Measurements from ENCODE around the gene NEK10.

The NEK10 gene

GRCh38 chr3:27105904-27106303 is 263.3 kb downstream of the NEK10 start:
- DNase-seq (ENCODE audit: low read depth in 2 of 2), result no peak
- TF ChIP-seq, protein P1, sequence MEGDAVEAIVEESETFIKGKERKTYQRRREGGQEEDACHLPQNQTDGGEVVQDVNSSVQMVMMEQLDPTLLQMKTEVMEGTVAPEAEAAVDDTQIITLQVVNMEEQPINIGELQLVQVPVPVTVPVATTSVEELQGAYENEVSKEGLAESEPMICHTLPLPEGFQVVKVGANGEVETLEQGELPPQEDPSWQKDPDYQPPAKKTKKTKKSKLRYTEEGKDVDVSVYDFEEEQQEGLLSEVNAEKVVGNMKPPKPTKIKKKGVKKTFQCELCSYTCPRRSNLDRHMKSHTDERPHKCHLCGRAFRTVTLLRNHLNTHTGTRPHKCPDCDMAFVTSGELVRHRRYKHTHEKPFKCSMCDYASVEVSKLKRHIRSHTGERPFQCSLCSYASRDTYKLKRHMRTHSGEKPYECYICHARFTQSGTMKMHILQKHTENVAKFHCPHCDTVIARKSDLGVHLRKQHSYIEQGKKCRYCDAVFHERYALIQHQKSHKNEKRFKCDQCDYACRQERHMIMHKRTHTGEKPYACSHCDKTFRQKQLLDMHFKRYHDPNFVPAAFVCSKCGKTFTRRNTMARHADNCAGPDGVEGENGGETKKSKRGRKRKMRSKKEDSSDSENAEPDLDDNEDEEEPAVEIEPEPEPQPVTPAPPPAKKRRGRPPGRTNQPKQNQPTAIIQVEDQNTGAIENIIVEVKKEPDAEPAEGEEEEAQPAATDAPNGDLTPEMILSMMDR (IDR thresholded peaks at IDR 0.05; ENCODE audit: low read depth, low read length), result no peak
- no peak overlapping the region for H3K4me3 ChIP-seq (replicated peaks in 1 of 2; ENCODE audit: low read depth in 2 of 2, low read length in 2 of 2)

DNA sequence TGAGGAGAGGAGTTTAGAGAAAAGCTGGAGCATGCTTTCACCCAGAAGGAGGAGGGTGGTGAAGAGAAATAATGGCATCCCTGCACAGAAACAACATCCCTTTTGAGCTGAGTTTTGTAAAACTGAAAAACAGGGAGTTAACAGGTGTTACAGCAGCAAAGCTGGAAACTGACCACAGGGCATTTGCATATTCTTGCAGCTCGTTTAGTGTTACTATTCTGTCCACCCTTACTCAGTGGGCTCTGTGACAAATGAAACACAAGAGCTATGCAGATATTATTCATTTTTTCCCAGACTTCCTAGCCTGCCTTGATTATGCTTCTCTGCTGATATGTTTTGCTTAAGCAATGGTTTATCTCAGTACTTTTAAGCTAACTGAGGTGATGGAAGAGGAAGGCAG is 272.0 kb downstream of the NEK10 start:
- TF ChIP-seq, protein P1 (IDR thresholded peaks at IDR 0.05; ENCODE audit: low read depth, low read length), result no peak
- no peak for DNase-seq (ENCODE audit: low read depth in 2 of 2)
- H3K4me3 ChIP-seq (replicated peaks in 1 of 2; ENCODE audit: low read depth in 2 of 2, low read length in 2 of 2), result no peak overlapping the region

- DNase-seq (ENCODE audit: low read depth in 2 of 2), result peak in 1 of 2 donors; percentile 16
- TF ChIP-seq, protein P1 (IDR thresholded peaks at IDR 0.05; ENCODE audit: low read depth, low read length), result no peak
- H3K4me3 ChIP-seq (replicated peaks in 1 of 2; ENCODE audit: low read depth in 2 of 2, low read length in 2 of 2), result no peak overlapping the region
These were observed 273.5 kb downstream of the NEK10 start for GRCh38 chr3:27095553-27096222.

DNA sequence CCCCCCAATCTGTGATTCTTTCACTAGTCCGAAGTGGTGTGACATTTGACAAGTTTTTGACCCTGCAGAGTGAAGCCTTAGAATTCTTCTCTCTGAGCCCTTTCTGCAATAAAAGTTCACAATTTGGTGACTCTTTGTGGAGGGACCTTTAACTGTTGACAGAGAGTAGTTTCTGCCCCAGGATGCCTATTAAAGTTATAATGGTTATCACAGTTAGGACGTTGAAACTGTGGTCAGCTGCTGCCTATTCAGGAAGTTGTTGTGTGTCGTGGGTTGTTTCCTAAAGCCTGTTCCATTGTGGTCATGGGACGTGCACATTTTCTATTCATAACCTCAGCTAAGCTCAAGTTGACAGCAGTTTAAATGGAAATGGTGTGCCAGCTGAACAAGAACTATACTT is 274.5 kb downstream of the NEK10 start:
- TF ChIP-seq, protein P1 (IDR thresholded peaks at IDR 0.05; ENCODE audit: low read depth, low read length), result no peak
- DNase-seq (ENCODE audit: low read depth in 2 of 2), result peak in 1 of 2 donors; percentile 16

GRCh38 chr3:27093771-27094170 is 275.4 kb downstream of the NEK10 start:
- TF ChIP-seq, protein P1 (IDR thresholded peaks at IDR 0.05; ENCODE audit: low read depth, low read length), result no peak
- H3K4me3 ChIP-seq (replicated peaks in 1 of 2; ENCODE audit: low read depth in 2 of 2, low read length in 2 of 2), result no peak overlapping the region
- peak; percentile 43 to 51 for DNase-seq (ENCODE audit: low read depth in 2 of 2)

More for the DNA sequence above, 274.5 kb downstream of the NEK10 start:
- H3K4me3 ChIP-seq (replicated peaks in 1 of 2; ENCODE audit: low read depth in 2 of 2, low read length in 2 of 2), result no peak overlapping the region

DNA sequence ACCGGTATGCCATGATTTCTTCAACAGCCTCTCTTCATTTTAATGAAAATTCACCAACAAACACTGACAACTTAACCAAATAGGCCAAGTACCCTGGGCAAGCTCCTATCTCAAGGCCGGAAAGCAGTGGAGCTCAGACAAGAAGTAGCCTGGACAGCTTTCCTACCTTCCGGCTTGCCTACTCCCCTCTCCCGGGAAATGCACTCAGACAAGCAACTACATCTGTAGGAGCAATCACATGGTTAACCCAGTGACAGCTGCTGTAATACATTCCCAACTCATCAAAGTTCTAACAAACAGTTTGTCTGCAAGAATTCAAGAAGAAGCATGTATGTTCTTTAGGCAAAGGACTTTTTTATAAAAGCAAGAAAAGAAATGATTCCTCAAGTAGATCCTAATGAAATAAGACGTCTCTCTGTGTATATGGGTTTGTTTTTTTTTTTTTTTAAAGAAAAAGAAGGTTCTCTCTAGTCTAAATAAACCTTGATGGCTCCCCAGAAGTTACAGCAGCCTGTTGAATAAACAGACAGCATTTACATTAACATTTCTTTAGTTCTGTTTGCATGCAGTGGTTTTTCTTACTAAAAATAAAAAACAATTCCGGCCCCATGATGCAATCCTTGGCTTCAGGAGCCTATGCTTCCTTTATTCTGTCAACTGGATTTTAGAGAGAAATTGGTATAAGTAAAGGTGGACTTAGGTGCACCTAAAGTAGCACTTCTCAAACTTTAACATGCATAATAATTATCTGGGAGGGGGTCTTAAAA is 278.7 kb downstream of the NEK10 start:
- DNase-seq (ENCODE audit: low read depth in 2 of 2), result peak; percentile 18 to 28
- TF ChIP-seq, protein P1 (IDR thresholded peaks at IDR 0.05; ENCODE audit: low read depth, low read length), result no peak
- no peak overlapping the region for H3K4me3 ChIP-seq (replicated peaks in 1 of 2; ENCODE audit: low read depth in 2 of 2, low read length in 2 of 2)

All from cardiac fibroblast (primary cell).